ENCODE measurements around the gene CBR3.

CBR3 gene

GRCh38 chr21:36149788-36150711 lies 15.2 kb downstream of the CBR3 start:
- WGBS, 2 experiments = 82 to 85% methylated on average over 7 of the region's 7 CpGs
- Histone ChIP-seq H3K4me1 (ENCODE audit: control insufficient read depth, insufficient read depth, low read length) (no peaks in the 10 kb centered on the region), H3K4me3 (ENCODE audit: insufficient read depth, low read depth, low read length) (no peak overlapping the region), H3K9me3 (ENCODE audit: control insufficient read depth, low read length) (no peaks in the 10 kb centered on the region), H3K36me3 (ENCODE audit: control insufficient read depth, insufficient read depth, low read length) (no peaks in the 10 kb centered on the region), H3K27me3 (ENCODE audit: control insufficient read depth, insufficient read depth, low read length, poor library complexity, severe bottlenecking) (peaks cover 9% of the 10 kb centered on the region), H3K27ac (ENCODE audit: insufficient read depth, low read depth, low read length, poor library complexity, severe bottlenecking) (no peak overlapping the region)

- peak overlapping the region; percentile 41 for H3K4me3 ChIP-seq (ENCODE audit: insufficient read depth, low read depth, low read length)
- no peaks in the 10 kb centered on the region for H3K4me1 ChIP-seq (ENCODE audit: control insufficient read depth, insufficient read depth, low read length)
- no peaks in the 10 kb centered on the region for H3K9me3 ChIP-seq (ENCODE audit: control insufficient read depth, low read length)
- no peak overlapping the region for H3K27ac ChIP-seq (ENCODE audit: insufficient read depth, low read depth, low read length, poor library complexity, severe bottlenecking)
- H3K36me3 ChIP-seq (ENCODE audit: control insufficient read depth, insufficient read depth, low read length) = no peaks in the 10 kb centered on the region
- H3K27me3 ChIP-seq (ENCODE audit: control insufficient read depth, insufficient read depth, low read length, poor library complexity, severe bottlenecking) = peaks cover 31% of the 10 kb centered on the region
- 15% methylated on average over 53 of the region's 53 CpGs for WGBS, 2 experiments
These were observed 20.9 kb downstream of the CBR3 start for GRCh38 chr21:36155603-36156338.

- Histone ChIP-seq H3K27me3 (ENCODE audit: control insufficient read depth, insufficient read depth, low read length, poor library complexity, severe bottlenecking) (peaks cover 31% of the 10 kb centered on the region), H3K4me1 (ENCODE audit: control insufficient read depth, insufficient read depth, low read length) (no peaks in the 10 kb centered on the region), H3K36me3 (ENCODE audit: control insufficient read depth, insufficient read depth, low read length) (no peaks in the 10 kb centered on the region), H3K4me3 (ENCODE audit: insufficient read depth, low read depth, low read length) (peak overlapping the region; percentile 83), H3K27ac (ENCODE audit: insufficient read depth, low read depth, low read length, poor library complexity, severe bottlenecking) (no peak overlapping the region), H3K9me3 (ENCODE audit: control insufficient read depth, low read length) (no peaks in the 10 kb centered on the region)
- 0% methylated on average over 43 of the region's 43 CpGs for WGBS, 2 experiments
These were observed 21.5 kb downstream of the CBR3 start for GRCh38 chr21:36156339-36156814.

GRCh38 chr21:36156815-36157670 lies 22.2 kb downstream of the CBR3 start, which contains the start of gene DOP1B:
Gene DOP1B (plus strand): TSS chr21:36156824. CDS start chr21:36164734, 7,910 bp downstream.
- no peaks in the 10 kb centered on the region for H3K9me3 ChIP-seq (ENCODE audit: control insufficient read depth, low read length)
- peak within 1 kb of the TSS; percentile 83 for H3K4me3 ChIP-seq (ENCODE audit: insufficient read depth, low read depth, low read length)
- peak within 1 kb of the TSS; percentile 63 for H3K27ac ChIP-seq (ENCODE audit: insufficient read depth, low read depth, low read length, poor library complexity, severe bottlenecking)
- H3K4me1 ChIP-seq (ENCODE audit: control insufficient read depth, insufficient read depth, low read length) = no peaks in the 10 kb centered on the region
- H3K36me3 ChIP-seq (ENCODE audit: control insufficient read depth, insufficient read depth, low read length) = no peaks in the 10 kb centered on the region
- 1% methylated on average over 83 of the region's 83 CpGs for WGBS, 2 experiments
- peaks cover 31% of the 10 kb centered on the region for H3K27me3 ChIP-seq (ENCODE audit: control insufficient read depth, insufficient read depth, low read length, poor library complexity, severe bottlenecking)

GRCh38 chr21:36159356-36159921 lies 24.6 kb downstream of the CBR3 start:
- 89 to 92% methylated on average over 13 of the region's 13 CpGs for WGBS, 2 experiments
- H3K4me1 ChIP-seq (ENCODE audit: control insufficient read depth, insufficient read depth, low read length) = peaks cover 5% of the 10 kb centered on the region

GRCh38 chr21:36160850-36161178 lies 25.9 kb downstream of the CBR3 start:
- WGBS, 2 experiments = 94 to 96% methylated on average over 2 of the region's 2 CpGs

More at GRCh38 chr21:36159356-36159921, 24.6 kb downstream of the CBR3 start:
- H3K27me3 ChIP-seq (ENCODE audit: control insufficient read depth, insufficient read depth, low read length, poor library complexity, severe bottlenecking) = peaks cover 28% of the 10 kb centered on the region
- H3K4me3 ChIP-seq (ENCODE audit: insufficient read depth, low read depth, low read length) = no peak overlapping the region
- H3K36me3 ChIP-seq (ENCODE audit: control insufficient read depth, insufficient read depth, low read length) = no peaks in the 10 kb centered on the region
- no peaks in the 10 kb centered on the region for H3K9me3 ChIP-seq (ENCODE audit: control insufficient read depth, low read length)
- H3K27ac ChIP-seq (ENCODE audit: insufficient read depth, low read depth, low read length, poor library complexity, severe bottlenecking) = no peak overlapping the region

GRCh38 chr21:36162631-36163030 lies 27.8 kb downstream of the CBR3 start:
- Histone ChIP-seq H3K27me3 (ENCODE audit: control insufficient read depth, insufficient read depth, low read length, poor library complexity, severe bottlenecking) (peaks cover 6% of the 10 kb centered on the region), H3K9me3 (ENCODE audit: control insufficient read depth, low read length) (no peaks in the 10 kb centered on the region), H3K27ac (ENCODE audit: insufficient read depth, low read depth, low read length, poor library complexity, severe bottlenecking) (no peak overlapping the region), H3K36me3 (ENCODE audit: control insufficient read depth, insufficient read depth, low read length) (no peaks in the 10 kb centered on the region), H3K4me1 (ENCODE audit: control insufficient read depth, insufficient read depth, low read length) (peaks cover 5% of the 10 kb centered on the region), H3K4me3 (ENCODE audit: insufficient read depth, low read depth, low read length) (no peak overlapping the region)
- WGBS, 2 experiments = 94 to 95% methylated on average over 5 of the region's 5 CpGs

More at GRCh38 chr21:36160850-36161178, 25.9 kb downstream of the CBR3 start:
- H3K27ac ChIP-seq (ENCODE audit: insufficient read depth, low read depth, low read length, poor library complexity, severe bottlenecking) = no peak overlapping the region
- peaks cover 15% of the 10 kb centered on the region for H3K27me3 ChIP-seq (ENCODE audit: control insufficient read depth, insufficient read depth, low read length, poor library complexity, severe bottlenecking)
- H3K4me3 ChIP-seq (ENCODE audit: insufficient read depth, low read depth, low read length) = no peak overlapping the region
- H3K9me3 ChIP-seq (ENCODE audit: control insufficient read depth, low read length) = no peaks in the 10 kb centered on the region
- no peaks in the 10 kb centered on the region for H3K36me3 ChIP-seq (ENCODE audit: control insufficient read depth, insufficient read depth, low read length)
- H3K4me1 ChIP-seq (ENCODE audit: control insufficient read depth, insufficient read depth, low read length) = peaks cover 5% of the 10 kb centered on the region

- Histone ChIP-seq H3K27ac (ENCODE audit: insufficient read depth, low read depth, low read length, poor library complexity, severe bottlenecking) (no peak overlapping the region), H3K36me3 (ENCODE audit: control insufficient read depth, insufficient read depth, low read length) (no peaks in the 10 kb centered on the region)
- WGBS, 2 experiments = 89% methylated on average over 10 of the region's 10 CpGs
These were observed 29.2 kb downstream of the CBR3 start for GRCh38 chr21:36163750-36164741.

GRCh38 chr21:36165356-36165755 lies 30.5 kb downstream of the CBR3 start:
- no peaks in the 10 kb centered on the region for H3K36me3 ChIP-seq (ENCODE audit: control insufficient read depth, insufficient read depth, low read length)
- peaks cover 5% of the 10 kb centered on the region for H3K4me1 ChIP-seq (ENCODE audit: control insufficient read depth, insufficient read depth, low read length)
- H3K27me3 ChIP-seq (ENCODE audit: control insufficient read depth, insufficient read depth, low read length, poor library complexity, severe bottlenecking) = no peaks in the 10 kb centered on the region
- 96 to 97% methylated on average over 11 of the region's 11 CpGs for WGBS, 2 experiments
- H3K9me3 ChIP-seq (ENCODE audit: control insufficient read depth, low read length) = no peaks in the 10 kb centered on the region
- no peak overlapping the region for H3K27ac ChIP-seq (ENCODE audit: insufficient read depth, low read depth, low read length, poor library complexity, severe bottlenecking)
- H3K4me3 ChIP-seq (ENCODE audit: insufficient read depth, low read depth, low read length) = no peak overlapping the region

More at GRCh38 chr21:36163750-36164741, 29.2 kb downstream of the CBR3 start:
- Histone ChIP-seq H3K9me3 (ENCODE audit: control insufficient read depth, low read length) (no peaks in the 10 kb centered on the region), H3K4me1 (ENCODE audit: control insufficient read depth, insufficient read depth, low read length) (peaks cover 5% of the 10 kb centered on the region), H3K4me3 (ENCODE audit: insufficient read depth, low read depth, low read length) (no peak overlapping the region), H3K27me3 (ENCODE audit: control insufficient read depth, insufficient read depth, low read length, poor library complexity, severe bottlenecking) (no peaks in the 10 kb centered on the region)

Data from ectodermal cell (in vitro differentiated cells).